CD14-positive monocyte (primary cell): ENCODE data around the gene CAMK1D. TPM values are rescaled to one million over a fixed set of nuclear protein-coding genes. Genes with fewer than 3 reads are reported as not detected.
A peak's percentile ranks its signal among the peaks of the same experiment; 100 is the strongest.

Experiments
- DNase-seq, 3 donors: peaks; one replicate each; pipeline ENCODE4 v3.0.0-alpha.2; 2011 to 2022
- H2AFZ ChIP-seq: 2 replicates; pipeline ENCODE4 v1.6.0; 2012; ENCODE audit warnings: mild to moderate bottlenecking, low read depth, low read length, inconsistent platforms; ENCODE audit not compliant: insufficient read depth, poor library complexity, severe bottlenecking
- H3K27ac ChIP-seq, 2 donors: 1 replicate in 1 of 2; 2 replicates in 1 of 2; pipeline ENCODE4 v1.5.1; 2012 to 2013; ENCODE audit warnings: low read length in 2 of 2, control low read depth in 1 of 2, inconsistent platforms in 1 of 2, low read depth in 1 of 2, mild to moderate bottlenecking in 1 of 2
- H3K27me3 ChIP-seq, 2 donors: one replicate each; pipeline versions ENCODE4 v1.6.0 to v1.6.1; 2011 to 2013; ENCODE audit warnings: low read length in 2 of 2; ENCODE audit not compliant: control insufficient read depth in 2 of 2, insufficient read depth in 2 of 2
- H3K36me3 ChIP-seq, 2 donors: replicated peaks in 1 of 2; 1 replicate in 1 of 2; 2 replicates in 1 of 2; pipeline versions ENCODE4 v1.5.1 to v1.6.1; 2012 to 2013; ENCODE audit warnings: low read length in 2 of 2, control low read depth in 1 of 2, inconsistent platforms in 1 of 2, mild to moderate bottlenecking in 1 of 2; ENCODE audit not compliant: insufficient read depth in 2 of 2, control insufficient read depth in 1 of 2
- H3K4me1 ChIP-seq, 2 donors: 1 replicate in 1 of 2; 2 replicates in 1 of 2; pipeline versions ENCODE4 v1.5.1 to v1.6.1; 2012 to 2013; ENCODE audit warnings: low read length in 2 of 2, control low read depth in 1 of 2, inconsistent platforms in 1 of 2, mild to moderate bottlenecking in 1 of 2, moderate library complexity in 1 of 2; ENCODE audit not compliant: insufficient read depth in 2 of 2, control insufficient read depth in 1 of 2
- H3K4me2 ChIP-seq: replicated peaks from 2 replicates; pipeline ENCODE3; 2012; ENCODE audit warnings: low read length, moderate library complexity, mild to moderate bottlenecking; ENCODE audit not compliant: poor library complexity, severe bottlenecking; ENCODE audit errors: extremely low read depth
- H3K4me3 ChIP-seq, 3 experiments: fragments of 200-600 bp in 1 of 3; sonication (generic) in 1 of 3; replicated peaks in 1 of 3; 1 replicate in 2 of 3; 2 replicates in 1 of 3; pipeline ENCODE4 v1.5.1; 2011 to 2013; ENCODE audit warnings: low read length in 3 of 3, mild to moderate bottlenecking in 3 of 3, control low read depth in 2 of 3, low read depth in 2 of 3, inconsistent platforms in 1 of 3, moderate library complexity in 1 of 3
- H3K79me2 ChIP-seq: 2 replicates; pipeline ENCODE4 v1.6.0; 2012; ENCODE audit warnings: mild to moderate bottlenecking, control low read depth, inconsistent platforms, low read length, moderate library complexity; ENCODE audit not compliant: insufficient read depth
- H3K9ac ChIP-seq: 2 replicates; pipeline ENCODE4 v1.6.0; 2017; ENCODE audit warnings: low read length, mild to moderate bottlenecking; ENCODE audit not compliant: insufficient read depth, poor library complexity, severe bottlenecking
- H3K9me3 ChIP-seq, 2 donors: replicated peaks in 1 of 2; 1 replicate in 1 of 2; 2 replicates in 1 of 2; pipeline versions ENCODE4 v1.5.1 to v1.6.1; 2012 to 2013; ENCODE audit warnings: low read length in 2 of 2, control low read depth in 1 of 2; ENCODE audit not compliant: control insufficient read depth in 1 of 2, insufficient read depth in 1 of 2
- H4K20me1 ChIP-seq: 2 replicates; pipeline ENCODE4 v1.6.0; 2012; ENCODE audit warnings: mild to moderate bottlenecking, low read length, control low read depth, moderate library complexity; ENCODE audit not compliant: insufficient read depth
- H3K27ac Mint-ChIP-seq, 7 donors: one replicate each; pipeline ENCODE4 v1.8.0; 2020; ENCODE audit warnings: mild to moderate bottlenecking in 7 of 7, mixed read lengths in 7 of 7, moderate library complexity in 6 of 7, inconsistent platforms in 2 of 7
- H3K27me3 Mint-ChIP-seq, 3 donors: one replicate each; pipeline ENCODE4 v1.8.0; 2021 to 2022; ENCODE audit warnings: low read depth in 3 of 3, mild to moderate bottlenecking in 3 of 3, mixed read lengths in 3 of 3, moderate library complexity in 3 of 3, inconsistent platforms in 1 of 3
- H3K36me3 Mint-ChIP-seq, 2 donors: one replicate each; pipeline ENCODE4 v1.8.0; 2020; ENCODE audit warnings: mixed read lengths in 2 of 2, inconsistent platforms in 1 of 2, mild to moderate bottlenecking in 1 of 2
- H3K4me1 Mint-ChIP-seq: one replicate; pipeline ENCODE4 v1.8.0; 2020; ENCODE audit warnings: mild to moderate bottlenecking, mixed read lengths
- H3K4me3 Mint-ChIP-seq, 2 donors: one replicate each; pipeline ENCODE4 v1.8.0; 2020; ENCODE audit warnings: mild to moderate bottlenecking in 2 of 2, mixed read lengths in 2 of 2, moderate library complexity in 1 of 2
- H3K9me3 Mint-ChIP-seq, 7 donors: one replicate each; pipeline ENCODE4 v1.8.0; 2020 to 2022; ENCODE audit warnings: mixed read lengths in 7 of 7, mild to moderate bottlenecking in 6 of 7, moderate library complexity in 6 of 7, inconsistent platforms in 2 of 7
- WGBS: methylation state at CpG from one replicate; pipeline ENCODE4 v1.1.5; 2013; ENCODE audit warnings: missing lambda C conversion rate; ENCODE audit not compliant: insufficient coverage; 5-methylcytosine and 5-hydroxymethylcytosine counted together
- intact Hi-C, 2 donors: fragments of 100-400 bp; cut with micrococcal nuclease; formaldehyde crosslinking; loops; one replicate each; pipeline versions ENCODE4 v1.15.0 to v1.15.1; 2023
- polyA plus RNA-seq, 3 donors: library from polyadenylated mRNA; depleted of rRNA in 1 of 3; unstranded in 2 of 3; stranded (reverse) in 1 of 3; fragments of 300-500 nt in 2 of 3; fragments of >200 nt in 1 of 3; fragmentation: Illumina TruSeq in 2 of 3; gene quantifications; 1 replicate in 2 of 3; 2 replicates in 1 of 3; pipeline ENCODE4 v1.2.3, GENCODE V29; 2012 to 2021
- TF ChIP-seq, protein P1 (sequence below): fragments of 200-600 bp; IDR thresholded peaks from one replicate; pipeline ENCODE4 v1.8.0; 2022; ENCODE audit warnings: antibody characterized with exemption, mild to moderate bottlenecking

CAMK1D gene
- polyA plus RNA-seq, 3 donors: 6.7 to 11.8 (median 7.1) TPM

DNA sequence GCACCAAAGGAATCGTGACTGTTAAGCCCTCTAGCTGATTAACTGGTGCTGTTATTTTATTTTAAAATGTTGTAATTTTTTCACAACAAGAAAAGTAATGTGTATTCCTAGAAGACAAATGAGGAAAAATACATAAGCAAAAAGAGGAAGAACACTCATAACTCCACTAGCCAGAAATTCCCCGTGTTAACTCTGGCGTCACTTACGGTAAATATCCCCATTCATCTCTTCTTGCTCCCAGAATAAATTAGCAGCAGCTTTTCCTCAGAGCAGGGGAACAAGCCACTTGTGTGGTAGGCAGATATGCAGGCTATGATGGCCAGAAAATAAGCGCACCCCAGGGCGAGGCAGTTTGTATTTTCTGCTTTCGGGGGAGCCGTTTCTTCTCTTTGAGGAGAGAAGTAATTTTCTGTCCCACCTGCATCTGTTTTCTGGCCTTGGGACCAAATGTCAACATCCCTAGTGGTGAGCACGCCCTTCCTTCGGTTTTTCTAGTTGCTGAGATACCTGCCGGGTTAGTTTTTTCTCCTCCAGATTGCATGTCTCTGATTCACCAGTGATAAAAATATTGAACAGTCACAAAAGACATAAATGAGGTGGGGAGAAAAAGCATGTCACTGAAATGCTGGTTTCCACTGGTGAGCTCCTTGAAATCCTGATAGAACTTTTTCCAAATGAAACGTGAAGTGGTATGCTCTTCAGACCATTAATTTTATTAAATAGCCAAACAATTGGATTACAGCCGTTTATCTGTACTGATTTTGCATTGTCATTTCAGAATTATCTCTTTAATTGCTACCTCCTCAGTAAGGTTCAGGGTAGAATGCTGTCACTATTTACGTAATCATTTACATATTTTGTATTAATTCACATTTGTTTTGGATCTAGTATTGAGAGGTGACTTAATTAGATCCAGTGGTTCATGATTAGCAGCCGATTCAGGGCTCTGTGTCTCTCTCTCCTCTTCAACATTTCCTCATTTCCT, 268.1 kb downstream of the CAMK1D start:
- Mint-ChIP-seq H3K27me3 (peaks cover 0 to 8% (median 2%) of the 10 kb centered on the region in 3 donors), H3K9me3 (peaks cover 0 to 6% (median under 1%) of the 10 kb centered on the region in 7 donors), H3K4me1 (peaks cover 4% of the 10 kb centered on the region), H3K36me3 (no peaks in the 10 kb centered on the region), H3K27ac (no peak overlapping the region), H3K4me3 (peak overlapping the region in 1 of 2 donors; percentile 28)
- Histone ChIP-seq H3K27ac (no peak overlapping the region), H3K36me3 (no peaks in the 10 kb centered on the region), H4K20me1 (peaks cover 41% of the 10 kb centered on the region), H3K79me2 (no peaks in the 10 kb centered on the region), H3K4me1 (no peaks in the 10 kb centered on the region), H3K27me3 (no peaks in the 10 kb centered on the region), H3K9me3 (peaks cover 0 to 2% of the 10 kb centered on the region in 2 donors), H2AFZ (no peak overlapping the region), H3K4me2 (no peak overlapping the region), H3K4me3 (no peak overlapping the region), H3K9ac (no peak overlapping the region)
- DNase-seq: peak in 1 of 3 donors; percentile 47
- intact Hi-C loops: no loop called here
- TF ChIP-seq, protein P1, sequence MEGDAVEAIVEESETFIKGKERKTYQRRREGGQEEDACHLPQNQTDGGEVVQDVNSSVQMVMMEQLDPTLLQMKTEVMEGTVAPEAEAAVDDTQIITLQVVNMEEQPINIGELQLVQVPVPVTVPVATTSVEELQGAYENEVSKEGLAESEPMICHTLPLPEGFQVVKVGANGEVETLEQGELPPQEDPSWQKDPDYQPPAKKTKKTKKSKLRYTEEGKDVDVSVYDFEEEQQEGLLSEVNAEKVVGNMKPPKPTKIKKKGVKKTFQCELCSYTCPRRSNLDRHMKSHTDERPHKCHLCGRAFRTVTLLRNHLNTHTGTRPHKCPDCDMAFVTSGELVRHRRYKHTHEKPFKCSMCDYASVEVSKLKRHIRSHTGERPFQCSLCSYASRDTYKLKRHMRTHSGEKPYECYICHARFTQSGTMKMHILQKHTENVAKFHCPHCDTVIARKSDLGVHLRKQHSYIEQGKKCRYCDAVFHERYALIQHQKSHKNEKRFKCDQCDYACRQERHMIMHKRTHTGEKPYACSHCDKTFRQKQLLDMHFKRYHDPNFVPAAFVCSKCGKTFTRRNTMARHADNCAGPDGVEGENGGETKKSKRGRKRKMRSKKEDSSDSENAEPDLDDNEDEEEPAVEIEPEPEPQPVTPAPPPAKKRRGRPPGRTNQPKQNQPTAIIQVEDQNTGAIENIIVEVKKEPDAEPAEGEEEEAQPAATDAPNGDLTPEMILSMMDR: no peak
- WGBS: 83% methylated on average over 1 of the region's 15 CpGs

DNA sequence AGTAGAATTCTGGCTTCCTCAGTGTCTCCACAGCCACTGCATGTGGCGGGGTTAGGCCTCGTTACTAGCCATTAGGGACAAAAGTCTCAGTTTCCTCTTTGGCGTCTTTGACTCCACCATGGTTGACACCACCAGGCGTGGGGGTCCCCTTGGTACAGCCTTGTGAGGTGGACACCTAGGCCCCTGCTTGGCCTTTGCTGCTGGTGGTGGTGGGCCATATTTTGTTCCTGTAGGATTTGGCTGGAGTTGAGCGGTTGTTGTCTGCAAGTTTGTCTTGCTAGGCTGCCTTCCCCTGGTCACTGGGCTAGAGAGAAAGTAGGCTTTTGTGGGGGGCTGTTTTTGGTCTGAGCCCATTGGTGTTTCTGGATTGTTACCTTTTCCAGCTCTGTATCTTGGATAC, 272.7 kb downstream of the CAMK1D start:
- no peak overlapping the region for H3K9ac ChIP-seq
- 100% methylated on average over 4 of the region's 5 CpGs for WGBS
- peaks cover 0 to 10% (median 0%) of the 10 kb centered on the region in 3 donors for H3K27me3 Mint-ChIP-seq
- H3K9me3 ChIP-seq: peaks cover 0 to 6% of the 10 kb centered on the region in 2 donors
- no peaks in the 10 kb centered on the region for H3K36me3 ChIP-seq
- TF ChIP-seq, protein P1: no peak
- no peaks in the 10 kb centered on the region for H3K79me2 ChIP-seq
- no peak overlapping the region for H3K4me2 ChIP-seq
- intact Hi-C loops: no loop called here
- H3K36me3 Mint-ChIP-seq: no peaks in the 10 kb centered on the region
- peaks cover 4% of the 10 kb centered on the region for H3K4me1 Mint-ChIP-seq
- H3K27ac ChIP-seq: no peak overlapping the region
- H2AFZ ChIP-seq: no peak overlapping the region
- no peak overlapping the region for H3K27ac Mint-ChIP-seq
- H3K4me1 ChIP-seq: no peaks in the 10 kb centered on the region
- no peak for DNase-seq
- no peak overlapping the region for H3K4me3 Mint-ChIP-seq
- peaks cover 34% of the 10 kb centered on the region for H4K20me1 ChIP-seq
- peaks cover 0 to 7% (median 2%) of the 10 kb centered on the region in 7 donors for H3K9me3 Mint-ChIP-seq
- no peak overlapping the region for H3K4me3 ChIP-seq
- H3K27me3 ChIP-seq: no peaks in the 10 kb centered on the region
